Measurements from ENCODE around the gene OOSP4B.
"Not testable (repeated sequence)": the region's sequence is repeated elsewhere in the genome, so short reads cannot be mapped to it uniquely, and the experiment has no call there.

The OOSP4B gene

GRCh38 chr11:60064111-60064510, 47.1 kb downstream of the OOSP4B start:
- DNase-seq, result no peak

- DNase-seq, result no peak
These were observed 48.8 kb downstream of the OOSP4B start for GRCh38 chr11:60065801-60066200.

GRCh38 chr11:60069450-60069849, 52.5 kb downstream of the OOSP4B start:
- no peak for DNase-seq

GRCh38 chr11:60071644-60072043, 54.7 kb downstream of the OOSP4B start:
- DNase-seq, result not testable (repeated sequence)

DNA sequence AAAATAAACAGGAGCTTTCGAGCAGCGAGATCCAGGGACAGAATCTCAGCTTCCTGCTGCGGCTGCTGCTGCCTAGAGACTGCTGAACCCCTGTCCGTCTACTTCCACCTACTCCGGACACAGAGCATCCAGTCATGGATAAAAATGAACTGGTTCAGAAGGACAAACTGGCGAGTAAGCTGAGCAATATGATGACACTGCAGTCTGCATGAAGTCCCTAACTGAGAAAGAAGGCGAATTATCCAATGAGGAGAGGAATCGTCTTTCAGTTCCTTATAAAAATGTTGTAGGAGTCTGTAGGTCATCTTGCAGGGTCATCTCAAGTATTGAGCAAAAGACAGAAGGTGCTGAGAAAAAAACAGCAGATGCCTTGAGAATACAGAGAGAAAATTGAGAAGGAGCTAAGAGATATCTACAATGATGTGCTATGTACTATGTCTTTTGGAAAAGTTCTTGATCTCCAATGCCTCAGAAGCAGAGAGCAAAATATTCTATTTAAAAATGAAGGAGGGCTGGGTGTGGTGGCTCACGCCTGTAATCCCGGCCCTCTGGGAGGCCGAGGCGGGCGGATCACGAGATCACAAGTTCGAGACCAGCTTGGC, 60.3 kb downstream of the OOSP4B start:
- DNase-seq, result no peak

GRCh38 chr11:60077981-60078380, 61.0 kb downstream of the OOSP4B start:
- no peak for DNase-seq

DNA sequence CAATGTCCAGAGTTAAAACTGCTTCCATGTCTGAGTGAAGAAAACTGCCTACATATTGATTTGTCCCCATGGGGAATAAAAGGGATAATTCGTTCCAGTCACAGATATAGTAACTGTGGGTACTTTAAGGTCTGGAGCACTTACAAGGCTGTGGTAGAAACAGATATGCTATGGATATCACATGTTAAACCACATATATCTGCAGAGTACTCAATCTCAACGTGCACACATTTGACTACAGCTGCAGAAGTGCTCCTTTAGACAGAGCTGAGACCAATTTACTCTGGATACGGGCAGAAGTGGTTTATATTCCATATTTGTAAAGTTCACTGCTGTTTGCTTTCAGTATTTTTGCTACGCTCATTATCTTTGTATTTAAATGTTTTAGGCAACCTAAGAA, 61.8 kb downstream of the OOSP4B start:
- no peak for DNase-seq

GRCh38 chr11:60080535-60080934, 63.6 kb downstream of the OOSP4B start:
- DNase-seq, result no peak

Data from activated T-cell treated with anti-CD3 and anti-CD28 coated beads for 4 hours (primary cell).